Breast epithelium (tissue), 4 donors: ENCODE data around the gene PDGFD. TPM values are rescaled to one million over a fixed set of nuclear protein-coding genes. Genes with fewer than 3 reads are reported as not detected.

Experiments
- DNase-seq, 2 donors: peaks; one replicate each; pipeline ENCODE4 v3.0.0-alpha.2; 2019; ENCODE audit warnings: low spot score in 2 of 2
- H3K27ac ChIP-seq, 2 donors: fragments of 200-600 bp; sonication (generic) in 1 of 2; one replicate each; pipeline ENCODE4 v1.5.1; 2016 to 2019; ENCODE audit warnings: mild to moderate bottlenecking in 1 of 2
- H3K27me3 ChIP-seq, 2 donors: fragments of 200-600 bp; sonication (generic) in 1 of 2; one replicate each; pipeline versions ENCODE4 v1.5.1 to v1.6.0; 2017 to 2019; ENCODE audit warnings: control low read depth in 1 of 2, mild to moderate bottlenecking in 1 of 2
- H3K36me3 ChIP-seq: fragments of 200-600 bp; one replicate; pipeline ENCODE4 v1.5.1; 2019
- H3K4me1 ChIP-seq, 2 donors: fragments of 200-600 bp; sonication (generic); one replicate each; pipeline ENCODE4 v1.5.1; 2016 to 2019; ENCODE audit warnings: control low read depth in 1 of 2
- H3K4me3 ChIP-seq, 3 donors: fragments of 200-600 bp; sonication (generic); 1 replicate in 2 of 3; 2 replicates in 1 of 3; pipeline ENCODE4 v1.5.1; 2016 to 2019; ENCODE audit warnings: mild to moderate bottlenecking in 3 of 3, moderate library complexity in 2 of 3
- H3K9me3 ChIP-seq, 2 donors: fragments of 200-600 bp; sonication (generic) in 1 of 2; one replicate each; pipeline ENCODE4 v1.5.1; 2016 to 2019; ENCODE audit warnings: control low read depth in 1 of 2
- CTCF ChIP-seq, 3 donors: fragments of 450-650 bp; IDR thresholded peaks; one replicate each; pipeline ENCODE4 v1.5.1; 2016 to 2017; ENCODE audit warnings: antibody characterized with exemption in 3 of 3, mild to moderate bottlenecking in 3 of 3, moderate library complexity in 3 of 3
- POLR2A ChIP-seq: fragments of 450-650 bp; IDR thresholded peaks from one replicate; pipeline ENCODE4 v1.6.1; 2016; ENCODE audit warnings: antibody characterized with exemption, mild to moderate bottlenecking, moderate library complexity
- POLR2AphosphoS5 ChIP-seq, 3 donors: sonication (generic); formaldehyde crosslinking; IDR thresholded peaks; one replicate each; pipeline ENCODE4 v1.6.1; 2017; ENCODE audit warnings: antibody characterized with exemption in 3 of 3
- intact Hi-C: fragments of 100-400 bp; cut with DNase I; formaldehyde crosslinking; loops from one replicate; pipeline ENCODE4 v1.15.1; 2023; ENCODE audit warnings: low total_unique reads
- total RNA-seq, 3 donors: library from RNA; depleted of rRNA; stranded (reverse); fragments of >200 nt; gene quantifications; one replicate each; pipeline ENCODE4 v1.1.0, GENCODE V29; 2016

The PDGFD gene
- total RNA-seq, 3 donors from 2014 or later: 21.8 to 76.0 (median 53.1) TPM

- Histone ChIP-seq H3K27ac (no peak overlapping the region), H3K4me1 (no peaks in the 10 kb centered on the region), H3K36me3 (no peaks in the 10 kb centered on the region), H3K9me3 (no peaks in the 10 kb centered on the region), H3K27me3 (no peaks in the 10 kb centered on the region), H3K4me3 (no peak overlapping the region)
- no peak for DNase-seq
- intact Hi-C loops: no loop called here
- TF ChIP-seq POLR2AphosphoS5 (IDR thresholded peaks at IDR 0.05) (no peak), CTCF (IDR thresholded peaks at IDR 0.05) (no peak), POLR2A (no peak)
These were observed 256.8 kb downstream of the PDGFD start for GRCh38 chr11:103907136-103907535.

- TF ChIP-seq POLR2AphosphoS5 (IDR thresholded peaks at IDR 0.05) (no peak), POLR2A (no peak), CTCF (IDR thresholded peaks at IDR 0.05) (no peak)
- Histone ChIP-seq H3K9me3 (no peaks in the 10 kb centered on the region), H3K4me3 (no peak overlapping the region), H3K27me3 (no peaks in the 10 kb centered on the region), H3K36me3 (no peaks in the 10 kb centered on the region), H3K27ac (no peak overlapping the region), H3K4me1 (no peaks in the 10 kb centered on the region)
- no peak for DNase-seq
- intact Hi-C loops: no loop called here
These were observed 257.6 kb downstream of the PDGFD start for GRCh38 chr11:103906291-103906867.

- Histone ChIP-seq H3K4me3 (no peak overlapping the region), H3K9me3 (no peaks in the 10 kb centered on the region), H3K27ac (no peak overlapping the region), H3K27me3 (no peaks in the 10 kb centered on the region), H3K36me3 (no peaks in the 10 kb centered on the region), H3K4me1 (no peaks in the 10 kb centered on the region)
- no peak for DNase-seq
- TF ChIP-seq CTCF (IDR thresholded peaks at IDR 0.05) (no peak), POLR2A (no peak), POLR2AphosphoS5 (IDR thresholded peaks at IDR 0.05) (no peak)
- intact Hi-C loops: no loop called here
These were observed 259.7 kb downstream of the PDGFD start for GRCh38 chr11:103904324-103904667.

- Histone ChIP-seq H3K9me3 (no peaks in the 10 kb centered on the region), H3K27me3 (no peaks in the 10 kb centered on the region), H3K4me3 (no peak overlapping the region), H3K36me3 (no peaks in the 10 kb centered on the region), H3K4me1 (no peaks in the 10 kb centered on the region), H3K27ac (no peak overlapping the region)
- no peak for DNase-seq
- no peak for TF ChIP-seq POLR2A
- no peak for TF ChIP-seq POLR2AphosphoS5 (IDR thresholded peaks at IDR 0.05)
- no peak for TF ChIP-seq CTCF (IDR thresholded peaks at IDR 0.05)
- intact Hi-C loops: no loop called here
These were observed 260.2 kb downstream of the PDGFD start for GRCh38 chr11:103903621-103904323.

DNA sequence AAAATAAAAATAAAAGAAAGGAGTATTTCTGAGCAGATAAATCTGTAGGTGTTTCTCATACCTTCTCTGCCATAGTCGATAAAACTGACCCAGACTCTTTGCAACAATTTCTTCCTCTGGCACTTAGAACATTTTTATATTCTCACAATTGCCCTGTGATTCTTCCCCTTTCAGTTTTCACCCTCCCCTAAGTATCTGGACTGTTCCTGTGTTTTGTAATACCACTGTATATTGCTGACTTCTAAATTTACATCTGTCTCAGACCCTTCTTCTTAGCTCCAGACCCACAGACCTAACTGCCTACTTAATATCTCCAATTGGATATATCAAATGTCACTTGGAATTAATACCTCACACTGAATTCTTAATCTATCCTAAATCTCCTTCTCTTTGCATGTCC, 261.0 kb downstream of the PDGFD start:
- intact Hi-C loops: no loop called here
- no peak for DNase-seq
- Histone ChIP-seq H3K36me3 (no peaks in the 10 kb centered on the region), H3K9me3 (no peaks in the 10 kb centered on the region), H3K27me3 (no peaks in the 10 kb centered on the region), H3K4me3 (no peak overlapping the region), H3K27ac (no peak overlapping the region), H3K4me1 (no peaks in the 10 kb centered on the region)
- no peak for TF ChIP-seq POLR2A
- no peak for TF ChIP-seq POLR2AphosphoS5 (IDR thresholded peaks at IDR 0.05)
- no peak for TF ChIP-seq CTCF (IDR thresholded peaks at IDR 0.05)
